Right cardiac atrium (tissue), 5 donors: ENCODE data around the gene CCDC71L. TPM values are rescaled to one million over a fixed set of nuclear protein-coding genes. Genes with fewer than 3 reads are reported as not detected.
"Not testable (repeated sequence)": the region's sequence is repeated elsewhere in the genome, so short reads cannot be mapped to it uniquely, and the experiment has no call there.

ENCODE experiments used
- ATAC-seq, 2 donors: fragments of 200-7000 bp; cut with Tn5 transposase; one replicate each; pipeline versions ENCODE4 v1.8.0 to v1.9.1; 2020; ENCODE audit warnings: moderate library complexity in 2 of 2, mild to moderate bottlenecking in 1 of 2
- DNase-seq, 3 donors: peaks; one replicate each; pipeline ENCODE4 v3.0.0-alpha.2; 2020
- H3K27ac ChIP-seq: one replicate; pipeline ENCODE4 v1.5.1; 2013; ENCODE audit warnings: mild to moderate bottlenecking, low read length, control low read depth, moderate library complexity
- H3K27me3 ChIP-seq: one replicate; pipeline ENCODE4 v1.6.1; 2013; ENCODE audit not compliant: control insufficient read depth, insufficient read depth
- H3K4me1 ChIP-seq: one replicate; pipeline ENCODE4 v1.6.1; 2013; ENCODE audit warnings: low read length; ENCODE audit not compliant: control insufficient read depth, insufficient read depth
- H3K4me3 ChIP-seq: one replicate; pipeline ENCODE4 v1.5.1; 2013; ENCODE audit warnings: low read length, control low read depth
- H3K9me3 ChIP-seq: one replicate; pipeline ENCODE4 v1.6.1; 2013; ENCODE audit warnings: low read length; ENCODE audit not compliant: control insufficient read depth
- WGBS: extraction: QIAGEN DNeasy Blood & Tissue Kit; methylation state at CpG from one replicate; pipeline ENCODE4 v1.1.7; 2013; 5-methylcytosine and 5-hydroxymethylcytosine counted together
- intact Hi-C, 4 donors: fragments of 100-400 bp; cut with DNase I; formaldehyde crosslinking; loops; one replicate each; pipeline versions ENCODE4 v1.11.0 to v1.14.0; 2022 to 2023
- long read RNA-seq, 4 donors: library from polyadenylated mRNA; unstranded; transcript quantifications; one replicate each; pipeline ENCODE4 v2.0.0, GENCODE V29; 2020 to 2021
- polyA plus RNA-seq: library from polyadenylated mRNA; stranded (reverse); fragments of 200-250 nt; gene quantifications from one replicate; pipeline ENCODE4 v1.2.3, GENCODE V29; 2013
- total RNA-seq, 4 donors: library from RNA; stranded (reverse); fragmentation: NEBNext Ultra II Directional; extraction: Animal tissue kit (Norgen Biotek cat#: 25700); gene quantifications; one replicate each; pipeline ENCODE4 v1.2.1, GENCODE V29; 2021
- donor health status: healthy with polysubstance abuse.
- donor health status: DM: no; HTN: yes; CAD: no.
- donor health status: DM: no; HTN: no; CAD: no.
- donor health status: DM: no; HTN: yes; CAD: no; lungs with severe emphysema.
- donor health status: DM: yes; HTN: yes; CAD: no.

The CCDC71L gene
- total RNA-seq: 10 to 100 TPM in 2 of 4 donors, 1 to 10 TPM in 2; 9.3 to 12.9 (median 10.0) TPM
- 5.0 TPM for polyA plus RNA-seq
- long read RNA-seq, donor 1, full-length matches to known transcripts: 16 of 17 reads
- long read RNA-seq, donor 1, partial matches to known transcripts: 0 of 17 reads
- long read RNA-seq, donor 1, other reads (novel, unspliced or antisense): 1 of 17 reads
- long read RNA-seq, donor 2, full-length matches to known transcripts: 4 of 4 reads
- long read RNA-seq, donor 2, partial matches to known transcripts: 0 of 4 reads
- long read RNA-seq, donor 2, other reads (novel, unspliced or antisense): 0 of 4 reads
- long read RNA-seq, donor 3, partial matches to known transcripts: 0 of 1 reads
- long read RNA-seq, donor 3, other reads (novel, unspliced or antisense): 1 of 1 reads
- long read RNA-seq, donor 4, full-length matches to known transcripts: 8 of 8 reads
- long read RNA-seq, donor 4, partial matches to known transcripts: 0 of 8 reads
- long read RNA-seq, donor 4, other reads (novel, unspliced or antisense): 0 of 8 reads

- Histone ChIP-seq H3K4me1 (no peaks in the 10 kb centered on the region), H3K27ac (peak within 1 kb of the TSS; percentile 88), H3K9me3 (no peaks in the 10 kb centered on the region), H3K27me3 (no peaks in the 10 kb centered on the region), H3K4me3 (peak within 1 kb of the TSS; percentile 75)
- intact Hi-C loops: loop anchor here in 2 of 4 donors (5.0 to 10.0 kb wide), 3 partner anchors 71 to 374 kb away; no protein-coding TSS in a partner anchor
- peak; percentile 97 to 98 for ATAC-seq
- WGBS: 3% methylated on average over 51 of the region's 51 CpGs
- DNase-seq: peak; percentile 97 to 99 (median 98)
Observed at GRCh38 chr7:106660862-106661720, at the start of gene CCDC71L. Gene CCDC71L (minus strand): TSS chr7:106661158. CDS start chr7:106660896, 262 bp downstream.

- H3K27me3 ChIP-seq, intact Hi-C loops, H3K9me3 ChIP-seq, H3K27ac ChIP-seq, H3K4me1 ChIP-seq, ATAC-seq, H3K4me3 ChIP-seq: not testable (repeated sequence)
- peak in 1 of 3 donors; percentile 28 for DNase-seq
- WGBS: 86% methylated on average over 7 of the region's 7 CpGs
Observed at GRCh38 chr7:106709604-106710003, 48.6 kb upstream of the CCDC71L start.

GRCh38 chr7:106704000-106704840 is 43.3 kb upstream of the CCDC71L start:
- WGBS: 45% methylated on average over 3 of the region's 3 CpGs
- no peak for ATAC-seq
- H3K27me3 ChIP-seq: no peaks in the 10 kb centered on the region
- DNase-seq: no peak
- H3K9me3 ChIP-seq: no peaks in the 10 kb centered on the region
- no peaks in the 10 kb centered on the region for H3K4me1 ChIP-seq
- no peak overlapping the region for H3K27ac ChIP-seq
- H3K4me3 ChIP-seq: no peak overlapping the region
- intact Hi-C loops: no loop called here

- Histone ChIP-seq H3K4me1 (no peaks in the 10 kb centered on the region), H3K4me3 (no peak overlapping the region), H3K9me3 (no peaks in the 10 kb centered on the region), H3K27ac (no peak overlapping the region), H3K27me3 (no peaks in the 10 kb centered on the region)
- intact Hi-C loops: no loop called here
- 79% methylated on average over 4 of the region's 4 CpGs for WGBS
- DNase-seq: no peak
- ATAC-seq: no peak
Observed at GRCh38 chr7:106693677-106694353, 32.9 kb upstream of the CCDC71L start.

GRCh38 chr7:106692450-106693051 is 31.6 kb upstream of the CCDC71L start:
- Histone ChIP-seq H3K4me3 (no peak overlapping the region), H3K27me3 (no peaks in the 10 kb centered on the region), H3K27ac (no peak overlapping the region), H3K4me1 (no peaks in the 10 kb centered on the region), H3K9me3 (no peaks in the 10 kb centered on the region)
- WGBS: 68% methylated on average over 2 of the region's 2 CpGs
- ATAC-seq: no peak
- intact Hi-C loops: no loop called here
- DNase-seq: no peak

- H3K4me3 ChIP-seq, H3K27ac ChIP-seq, H3K4me1 ChIP-seq, DNase-seq, H3K9me3 ChIP-seq, intact Hi-C loops, ATAC-seq, H3K27me3 ChIP-seq: not testable (repeated sequence)
- 84% methylated on average over 2 of the region's 2 CpGs for WGBS
Observed at GRCh38 chr7:106688161-106688560, 27.2 kb upstream of the CCDC71L start.

GRCh38 chr7:106683941-106684340 is 23.0 kb upstream of the CCDC71L start:
- DNase-seq (no peak), ATAC-seq (no peak)
- no peaks in the 10 kb centered on the region for H3K27me3 ChIP-seq
- no peak overlapping the region for H3K4me3 ChIP-seq
- no peaks in the 10 kb centered on the region for H3K4me1 ChIP-seq
- intact Hi-C loops: no loop called here
- H3K27ac ChIP-seq: no peak overlapping the region
- WGBS: 87% methylated on average over 3 of the region's 3 CpGs
- H3K9me3 ChIP-seq: no peaks in the 10 kb centered on the region

DNA sequence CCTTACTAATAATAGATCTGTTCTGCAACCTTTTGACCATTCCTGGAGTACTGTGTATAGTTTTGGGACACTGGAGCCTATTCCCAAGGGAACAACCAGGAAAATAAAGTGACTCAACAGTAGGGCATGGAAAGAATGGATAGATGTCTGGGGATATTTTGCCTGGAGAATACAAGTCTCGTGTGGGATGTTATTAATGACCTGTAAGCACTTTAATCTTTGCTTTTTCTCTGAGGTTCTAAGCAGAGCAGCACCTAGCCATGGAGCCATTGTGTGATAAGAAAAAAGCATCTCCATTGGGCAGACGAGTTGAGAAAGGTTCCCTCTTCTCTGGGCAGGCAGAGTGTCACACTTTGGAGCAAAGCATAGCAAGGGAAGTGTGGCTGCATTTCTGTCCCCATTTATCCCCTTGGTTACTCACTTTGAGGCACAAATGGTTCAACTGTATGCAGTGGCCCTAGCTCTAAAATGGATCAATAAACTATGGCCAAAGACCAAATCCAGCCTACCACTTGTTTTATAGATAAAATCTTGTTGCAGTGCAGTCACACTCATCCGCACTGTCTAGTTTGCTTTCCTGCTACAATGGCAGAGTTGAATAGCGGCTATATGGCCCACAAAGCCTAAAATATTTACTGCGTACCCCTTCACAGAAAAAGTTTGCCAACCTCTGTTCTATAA is 21.0 kb upstream of the CCDC71L start:
- no peak for ATAC-seq
- no peaks in the 10 kb centered on the region for H3K9me3 ChIP-seq
- H3K27ac ChIP-seq: no peak overlapping the region
- intact Hi-C loops: no loop called here
- H3K27me3 ChIP-seq: no peaks in the 10 kb centered on the region
- DNase-seq: no peak
- H3K4me3 ChIP-seq: no peak overlapping the region
- H3K4me1 ChIP-seq: no peaks in the 10 kb centered on the region
- 69% methylated on average over 5 of the region's 5 CpGs for WGBS

DNA sequence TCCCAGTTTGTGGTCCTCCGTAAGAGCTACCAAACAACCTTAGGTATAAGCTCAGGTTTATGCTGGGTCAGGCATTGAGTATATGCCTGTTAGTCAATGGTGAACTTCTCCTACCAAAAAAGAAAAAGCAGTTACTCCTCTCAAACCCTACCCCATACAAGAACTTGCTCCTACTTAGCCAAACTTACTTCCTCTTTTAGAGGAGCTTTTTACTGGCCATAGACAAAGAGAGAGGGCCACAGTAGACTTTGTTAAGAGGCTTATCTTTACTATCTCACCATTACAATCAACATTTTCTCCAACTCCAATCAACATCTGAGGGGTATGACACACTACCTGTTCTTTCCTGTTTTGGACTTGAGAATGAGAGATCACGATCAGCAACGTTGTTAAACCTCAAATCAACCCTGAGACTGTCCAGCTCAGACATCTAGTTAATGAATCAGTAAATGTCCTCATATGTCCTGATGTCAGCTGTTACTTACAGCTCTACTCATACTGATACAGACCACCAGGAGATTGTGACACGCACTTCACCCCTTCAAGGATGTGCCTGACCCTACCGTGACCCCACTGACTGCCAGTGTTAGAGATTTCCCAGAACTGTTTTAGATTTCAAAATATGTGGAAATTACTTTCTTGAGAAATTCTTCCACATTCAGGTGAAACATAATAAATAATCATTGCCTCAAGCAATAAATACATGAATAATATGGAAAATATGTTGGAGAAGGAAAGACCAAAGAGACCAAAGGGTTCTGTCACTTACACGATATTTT is 18.4 kb upstream of the CCDC71L start:
- no peaks in the 10 kb centered on the region for H3K9me3 ChIP-seq
- ATAC-seq (no peak), DNase-seq (no peak)
- intact Hi-C loops: no loop called here
- no peaks in the 10 kb centered on the region for H3K27me3 ChIP-seq
- 60% methylated on average over 6 of the region's 6 CpGs for WGBS
- no peak overlapping the region for H3K4me3 ChIP-seq
- H3K27ac ChIP-seq: no peak overlapping the region
- no peaks in the 10 kb centered on the region for H3K4me1 ChIP-seq
